ENCODE results near the gene SLC66A2. TPM values are rescaled to one million over a fixed set of nuclear protein-coding genes. Genes with fewer than 3 reads are reported as not detected.

Gene SLC66A2
- total and polyA plus RNA-seq, 2 of the 13 experiments (the other 11 are each of a cell fraction or from before 2014, with no cell fraction given) = 33.5 to 41.9 TPM

DNA sequence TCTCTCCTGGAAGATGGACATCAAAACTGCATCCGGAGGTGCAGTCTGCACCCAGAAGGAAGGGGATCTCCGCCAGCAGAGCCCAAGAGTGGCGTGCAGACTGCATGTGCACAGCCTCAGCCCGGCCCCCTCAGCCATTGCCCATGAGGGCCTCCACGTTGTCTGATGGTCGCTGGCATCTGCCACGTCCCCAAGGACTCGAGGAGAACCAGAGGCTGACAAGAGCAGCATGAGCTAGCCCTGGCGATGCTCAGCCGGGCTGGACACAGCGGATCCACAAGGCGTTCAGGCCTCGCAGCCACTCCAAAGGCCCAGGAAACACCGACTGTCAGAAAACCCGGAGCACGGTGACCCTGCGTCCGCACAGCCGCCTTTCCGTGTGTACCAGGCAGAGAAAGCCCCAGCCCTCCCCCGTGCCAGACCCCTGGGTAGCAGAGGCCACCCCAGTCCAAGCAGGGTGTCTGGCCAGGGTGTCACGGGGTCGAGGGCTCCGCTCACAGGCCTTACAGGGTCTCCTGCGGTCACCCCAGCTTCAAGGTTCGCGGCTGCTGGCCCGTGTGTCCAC, 48.3 kb downstream of the SLC66A2 start:
- H3K9ac ChIP-seq (ENCODE audit: insufficient read depth, low read depth, low read length) = no peak overlapping the region
- no TSS peak for BruUV-seq (replicated peaks)
- ChIA-PET POLR2A (no interaction called here), CTCF (ENCODE audit: low intra/inter-chr PET ratio, low total read pairs) (no interaction called here)
- intact Hi-C loops (cut with micrococcal nuclease; ENCODE audit: unreplicated experiment) (no loop called here), in situ Hi-C loops (cut with HindIII; ENCODE audit: extremely low pct_ligation_motif_present, low pct_unique_long_range_greater_than_20kb) (no loop called here)
- no peaks in the 10 kb centered on the region for H3K4me1 ChIP-seq (ENCODE audit: insufficient read depth, low read length)
- 95% methylated on average over 15 of the region's 28 CpGs for WGBS (ENCODE audit: low lambda C conversion rate)
- no peak overlapping the region for H3K4me3 ChIP-seq (replicated peaks in 1 of 3; ENCODE audit: insufficient read depth in 1 of 3, low read depth in 2 of 3, low read length in 3 of 3)
- DNase-seq (ENCODE audit: low spot score) = no peak
- no peak overlapping the region for H3K4me2 ChIP-seq (ENCODE audit: low read depth, low read length)
- H2AFZ ChIP-seq (ENCODE audit: low read length) = no peak overlapping the region
- FAIRE-seq = no peak
- H4K20me1 ChIP-seq (ENCODE audit: insufficient read depth, low read length) = peaks cover 9% of the 10 kb centered on the region; the same call in 1 of the 2 replicates
- H3K27ac ChIP-seq (ENCODE audit: extremely low read length, insufficient read depth, low read length) = no peak overlapping the region
- H3K9me3 ChIP-seq (ENCODE audit: low read length) = no peaks in the 10 kb centered on the region
- H3K27me3 ChIP-seq (ENCODE audit: control insufficient read depth in 1 of 2, insufficient read depth in 2 of 2, low read length in 2 of 2) = no peaks in the 10 kb centered on the region
- no peak for TF ChIP-seq ZFP36L2 (CRISPR knock-in tag; IDR thresholded peaks at IDR 0.05)
- no peak for TF ChIP-seq ZNF784 (CRISPR knock-in tag; IDR thresholded peaks at IDR 0.05; ENCODE audit: borderline replicate concordance)
- no peak for TF ChIP-seq ZFP41 (CRISPR knock-in tag; IDR thresholded peaks at IDR 0.05; ENCODE audit: borderline replicate concordance)
- no peak for TF ChIP-seq JUND (CRISPR knock-in tag; IDR thresholded peaks at IDR 0.05)
- no peak for TF ChIP-seq RAD21 (CRISPR knock-in tag; IDR thresholded peaks at IDR 0.05)
- no peak for TF ChIP-seq HNF1A (IDR thresholded peaks at IDR 0.05; ENCODE audit: low read depth)
- TF ChIP-seq HNF1A (CRISPR knock-in tag; IDR thresholded peaks at IDR 0.05; ENCODE audit: borderline replicate concordance) = no peak
- TF ChIP-seq, protein P1, sequence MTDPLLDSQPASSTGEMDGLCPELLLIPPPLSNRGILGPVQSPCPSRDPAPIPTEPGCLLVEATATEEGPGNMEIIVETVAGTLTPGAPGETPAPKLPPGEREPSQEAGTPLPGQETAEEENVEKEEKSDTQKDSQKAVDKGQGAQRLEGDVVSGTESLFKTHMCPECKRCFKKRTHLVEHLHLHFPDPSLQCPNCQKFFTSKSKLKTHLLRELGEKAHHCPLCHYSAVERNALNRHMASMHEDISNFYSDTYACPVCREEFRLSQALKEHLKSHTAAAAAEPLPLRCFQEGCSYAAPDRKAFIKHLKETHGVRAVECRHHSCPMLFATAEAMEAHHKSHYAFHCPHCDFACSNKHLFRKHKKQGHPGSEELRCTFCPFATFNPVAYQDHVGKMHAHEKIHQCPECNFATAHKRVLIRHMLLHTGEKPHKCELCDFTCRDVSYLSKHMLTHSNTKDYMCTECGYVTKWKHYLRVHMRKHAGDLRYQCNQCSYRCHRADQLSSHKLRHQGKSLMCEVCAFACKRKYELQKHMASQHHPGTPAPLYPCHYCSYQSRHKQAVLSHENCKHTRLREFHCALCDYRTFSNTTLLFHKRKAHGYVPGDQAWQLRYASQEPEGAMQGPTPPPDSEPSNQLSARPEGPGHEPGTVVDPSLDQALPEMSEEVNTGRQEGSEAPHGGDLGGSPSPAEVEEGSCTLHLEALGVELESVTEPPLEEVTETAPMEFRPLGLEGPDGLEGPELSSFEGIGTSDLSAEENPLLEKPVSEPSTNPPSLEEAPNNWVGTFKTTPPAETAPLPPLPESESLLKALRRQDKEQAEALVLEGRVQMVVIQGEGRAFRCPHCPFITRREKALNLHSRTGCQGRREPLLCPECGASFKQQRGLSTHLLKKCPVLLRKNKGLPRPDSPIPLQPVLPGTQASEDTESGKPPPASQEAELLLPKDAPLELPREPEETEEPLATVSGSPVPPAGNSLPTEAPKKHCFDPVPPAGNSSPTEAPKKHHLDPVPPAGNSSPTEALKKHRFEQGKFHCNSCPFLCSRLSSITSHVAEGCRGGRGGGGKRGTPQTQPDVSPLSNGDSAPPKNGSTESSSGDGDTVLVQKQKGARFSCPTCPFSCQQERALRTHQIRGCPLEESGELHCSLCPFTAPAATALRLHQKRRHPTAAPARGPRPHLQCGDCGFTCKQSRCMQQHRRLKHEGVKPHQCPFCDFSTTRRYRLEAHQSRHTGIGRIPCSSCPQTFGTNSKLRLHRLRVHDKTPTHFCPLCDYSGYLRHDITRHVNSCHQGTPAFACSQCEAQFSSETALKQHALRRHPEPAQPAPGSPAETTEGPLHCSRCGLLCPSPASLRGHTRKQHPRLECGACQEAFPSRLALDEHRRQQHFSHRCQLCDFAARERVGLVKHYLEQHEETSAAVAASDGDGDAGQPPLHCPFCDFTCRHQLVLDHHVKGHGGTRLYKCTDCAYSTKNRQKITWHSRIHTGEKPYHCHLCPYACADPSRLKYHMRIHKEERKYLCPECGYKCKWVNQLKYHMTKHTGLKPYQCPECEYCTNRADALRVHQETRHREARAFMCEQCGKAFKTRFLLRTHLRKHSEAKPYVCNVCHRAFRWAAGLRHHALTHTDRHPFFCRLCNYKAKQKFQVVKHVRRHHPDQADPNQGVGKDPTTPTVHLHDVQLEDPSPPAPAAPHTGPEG (CRISPR knock-in tag; IDR thresholded peaks at IDR 0.05) = no peak
- TF ChIP-seq RBM22 (optimal IDR thresholded peaks at IDR 0.05; ENCODE audit: low read length) = no peak
- no peak for TF ChIP-seq ZNF354B (CRISPR knock-in tag; IDR thresholded peaks at IDR 0.05)
- peaks cover 3 to 6% of the 10 kb centered on the region in 2 experiments; a peak in 2 of 5 replicates for H3K36me3 ChIP-seq (replicated peaks in 1 of 2; ENCODE audit: control insufficient read depth in 1 of 2, insufficient read depth in 2 of 2, low read length in 2 of 2)
- no peaks in the 10 kb centered on the region for H3K79me2 ChIP-seq (ENCODE audit: insufficient read depth, low read length)
- ATAC-seq = no peak
